PC-3 (cell line): ENCODE measurements around the gene SLF2. TPM values are rescaled to one million over a fixed set of nuclear protein-coding genes. Genes with fewer than 3 reads are reported as not detected.

Source experiments
- ATAC-seq: fragments of 200-7000 bp; cut with Tn5 transposase; 2 replicates; pipeline ENCODE4 v1.9.1; 2020; ENCODE audit warnings: mild to moderate bottlenecking, moderate library complexity
- BruUV-seq: library from RNA; stranded (reverse); fragments of 400-500 nt; replicated peaks from 2 replicates; lab custom pipeline; 2021; lab: Mats Ljungman, UMichigan
- CTCF ChIA-PET: fragments of 300-600 bp; sonication (Branson Sonifier 250); formaldehyde crosslinking; loops from one replicate; lab custom pipeline; 2022; ENCODE audit warnings: antibody characterized with exemption; lab: Charles Lee
- POLR2A ChIA-PET: fragments of 300-600 bp; sonication (Branson Sonifier 250); formaldehyde crosslinking; loops from one replicate; lab custom pipeline; 2022; ENCODE audit warnings: antibody characterized with exemption; ENCODE audit not compliant: unreplicated experiment; lab: Charles Lee
- DNase-seq: peaks from one replicate; pipeline ENCODE4 v3.0.0-alpha.2; 2015
- H2AFZ ChIP-seq: fragments of 300-600 bp; sonication (generic); 2 replicates; pipeline ENCODE4 v1.6.0; 2016; ENCODE audit warnings: antibody characterized with exemption, low read length
- H3F3A ChIP-seq: fragments of 300-600 bp; sonication (generic); one replicate; pipeline ENCODE4 v1.6.0; 2017; ENCODE audit warnings: antibody characterized with exemption, low read length, control low read depth, mild to moderate bottlenecking; ENCODE audit not compliant: unreplicated experiment
- H3K27ac ChIP-seq: fragments of 300-600 bp; sonication (generic); 2 replicates; pipeline ENCODE4 v1.5.1; 2016; ENCODE audit warnings: mild to moderate bottlenecking, low read length
- H3K27me3 ChIP-seq: fragments of 300-600 bp; sonication (generic); 2 replicates; pipeline ENCODE4 v1.6.1; 2016; ENCODE audit warnings: low read length, mixed read lengths
- H3K36me3 ChIP-seq: fragments of 300-600 bp; sonication (generic); 2 replicates; pipeline ENCODE4 v1.6.1; 2016; ENCODE audit warnings: low read depth, mixed run types, low read length, mixed read lengths
- H3K4me1 ChIP-seq: fragments of 300-600 bp; sonication (generic); 2 replicates; pipeline ENCODE4 v1.5.1; 2016; ENCODE audit warnings: low read length; ENCODE audit not compliant: insufficient read depth
- H3K4me2 ChIP-seq: fragments of 300-600 bp; sonication (generic); 2 replicates; pipeline ENCODE4 v1.6.0; 2016; ENCODE audit warnings: low read length
- H3K4me3 ChIP-seq: fragments of 300-600 bp; sonication (generic); 2 replicates; pipeline ENCODE4 v1.5.1; 2016; ENCODE audit warnings: mild to moderate bottlenecking, low read length, mixed read lengths
- H3K79me2 ChIP-seq: fragments of 300-600 bp; sonication (generic); 2 replicates; pipeline ENCODE4 v1.6.1; 2017; ENCODE audit warnings: low read length, mixed read lengths
- H3K9ac ChIP-seq: fragments of 300-600 bp; sonication (generic); 2 replicates; pipeline ENCODE4 v1.6.0; 2016; ENCODE audit warnings: mild to moderate bottlenecking, low read length
- H3K9me2 ChIP-seq: fragments of 300-600 bp; sonication (generic); replicated peaks from 2 replicates; pipeline ENCODE4 v1.6.1; 2016; ENCODE audit warnings: mixed run types, low read length, mixed read lengths
- H3K9me3 ChIP-seq: fragments of 300-600 bp; sonication (generic); 2 replicates; pipeline ENCODE4 v1.6.1; 2016; ENCODE audit warnings: low read length, mixed read lengths
- H4K20me1 ChIP-seq: fragments of 300-600 bp; sonication (generic); 2 replicates; pipeline ENCODE4 v1.6.1; 2016; ENCODE audit warnings: low read length, mixed read lengths
- EZH2 ChIP-seq: fragments of 300-600 bp; sonication (generic); IDR thresholded peaks from one replicate; pipeline ENCODE4 v1.6.1; 2017; ENCODE audit warnings: antibody characterized with exemption, mild to moderate bottlenecking, low read length; ENCODE audit not compliant: unreplicated experiment
- EZH2phosphoT487 ChIP-seq: fragments of 300-600 bp; sonication (generic); IDR thresholded peaks from 2 replicates; pipeline ENCODE4 v1.6.1; 2018; ENCODE audit warnings: mild to moderate bottlenecking, antibody characterized with exemption, low read length, borderline replicate concordance
- intact Hi-C: fragments of 100-400 bp; cut with micrococcal nuclease; formaldehyde crosslinking; loops from 2 replicates; pipeline ENCODE4 v1.9.0; 2023
- total RNA-seq: library from RNA; depleted of rRNA; stranded (reverse); fragments of >200 nt; gene quantifications from 2 replicates; pipeline ENCODE4 v1.2.3, GENCODE V29; 2014
- TF ChIP-seq, protein P1 (sequence below): fragments of 300-600 bp; sonication (generic); conservative IDR thresholded peaks from 2 replicates; pipeline ENCODE4 v1.5.1; 2017; ENCODE audit warnings: antibody characterized with exemption, low read depth, mild to moderate bottlenecking, low read length

Gene SLF2
- total RNA-seq, 1 experiment from 2014 or later = 19.5 TPM

- H3K4me3 ChIP-seq = no peak overlapping the region
- no peak overlapping the region for H2AFZ ChIP-seq
- H3K36me3 ChIP-seq = no peaks in the 10 kb centered on the region
- no peaks in the 10 kb centered on the region for H3K9me3 ChIP-seq
- no peaks in the 10 kb centered on the region for H3K9me2 ChIP-seq
- no peaks in the 10 kb centered on the region for H3K79me2 ChIP-seq
- POLR2A ChIA-PET = no interaction called here
- H3K9ac ChIP-seq = no peak overlapping the region
- peaks cover 20% of the 10 kb centered on the region for H3K4me1 ChIP-seq
- H3K27me3 ChIP-seq = no peaks in the 10 kb centered on the region
- no TSS peak for BruUV-seq
- no peaks in the 10 kb centered on the region for H3F3A ChIP-seq
- no peaks in the 10 kb centered on the region for H4K20me1 ChIP-seq
- CTCF ChIA-PET = no interaction called here
- DNase-seq (no peak), ATAC-seq (no peak)
- no peak overlapping the region for H3K4me2 ChIP-seq
- no peak overlapping the region for H3K27ac ChIP-seq
- TF ChIP-seq EZH2phosphoT487 = no peak
- TF ChIP-seq EZH2 = no peak
- TF ChIP-seq, protein P1, sequence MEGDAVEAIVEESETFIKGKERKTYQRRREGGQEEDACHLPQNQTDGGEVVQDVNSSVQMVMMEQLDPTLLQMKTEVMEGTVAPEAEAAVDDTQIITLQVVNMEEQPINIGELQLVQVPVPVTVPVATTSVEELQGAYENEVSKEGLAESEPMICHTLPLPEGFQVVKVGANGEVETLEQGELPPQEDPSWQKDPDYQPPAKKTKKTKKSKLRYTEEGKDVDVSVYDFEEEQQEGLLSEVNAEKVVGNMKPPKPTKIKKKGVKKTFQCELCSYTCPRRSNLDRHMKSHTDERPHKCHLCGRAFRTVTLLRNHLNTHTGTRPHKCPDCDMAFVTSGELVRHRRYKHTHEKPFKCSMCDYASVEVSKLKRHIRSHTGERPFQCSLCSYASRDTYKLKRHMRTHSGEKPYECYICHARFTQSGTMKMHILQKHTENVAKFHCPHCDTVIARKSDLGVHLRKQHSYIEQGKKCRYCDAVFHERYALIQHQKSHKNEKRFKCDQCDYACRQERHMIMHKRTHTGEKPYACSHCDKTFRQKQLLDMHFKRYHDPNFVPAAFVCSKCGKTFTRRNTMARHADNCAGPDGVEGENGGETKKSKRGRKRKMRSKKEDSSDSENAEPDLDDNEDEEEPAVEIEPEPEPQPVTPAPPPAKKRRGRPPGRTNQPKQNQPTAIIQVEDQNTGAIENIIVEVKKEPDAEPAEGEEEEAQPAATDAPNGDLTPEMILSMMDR = no peak
- intact Hi-C loops = no loop called here
These were observed 26.2 kb upstream of the SLF2 start for GRCh38 chr10:100886521-100886920.

DNA sequence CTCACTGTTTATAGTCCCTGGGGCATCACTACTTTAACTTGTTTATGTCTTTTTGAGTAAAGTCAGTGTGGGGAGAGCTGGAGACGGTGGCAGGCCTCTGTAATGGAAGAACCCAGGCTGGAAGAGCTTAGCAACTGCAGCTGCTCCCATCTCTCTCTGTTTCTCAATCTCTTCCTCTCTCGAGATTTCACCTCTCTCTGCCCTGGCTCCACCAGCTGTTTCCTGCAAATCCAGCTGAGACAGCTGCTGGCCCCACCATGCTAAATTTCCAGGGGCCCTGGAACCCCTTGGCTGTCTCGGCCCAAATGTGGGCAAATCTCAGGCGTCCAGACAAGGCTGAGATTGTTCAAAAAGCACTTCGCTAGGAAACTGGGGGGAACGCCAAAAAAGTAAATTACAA lies 25.8 kb upstream of the SLF2 start:
- Histone ChIP-seq H3K9me3 (no peaks in the 10 kb centered on the region), H4K20me1 (no peaks in the 10 kb centered on the region), H3K9ac (no peak overlapping the region), H3F3A (no peaks in the 10 kb centered on the region), H3K27me3 (no peaks in the 10 kb centered on the region), H3K79me2 (no peaks in the 10 kb centered on the region), H3K9me2 (no peaks in the 10 kb centered on the region), H3K4me2 (no peak overlapping the region), H3K4me3 (no peak overlapping the region), H3K27ac (no peak overlapping the region), H3K36me3 (no peaks in the 10 kb centered on the region), H3K4me1 (peaks cover 20% of the 10 kb centered on the region), H2AFZ (no peak overlapping the region)
- intact Hi-C loops = no loop called here
- CTCF ChIA-PET = no interaction called here
- BruUV-seq = no TSS peak
- POLR2A ChIA-PET = no interaction called here
- DNase-seq (no peak), ATAC-seq (no peak)
- TF ChIP-seq EZH2 (no peak), EZH2phosphoT487 (no peak)
- TF ChIP-seq, protein P1 = no peak

DNA sequence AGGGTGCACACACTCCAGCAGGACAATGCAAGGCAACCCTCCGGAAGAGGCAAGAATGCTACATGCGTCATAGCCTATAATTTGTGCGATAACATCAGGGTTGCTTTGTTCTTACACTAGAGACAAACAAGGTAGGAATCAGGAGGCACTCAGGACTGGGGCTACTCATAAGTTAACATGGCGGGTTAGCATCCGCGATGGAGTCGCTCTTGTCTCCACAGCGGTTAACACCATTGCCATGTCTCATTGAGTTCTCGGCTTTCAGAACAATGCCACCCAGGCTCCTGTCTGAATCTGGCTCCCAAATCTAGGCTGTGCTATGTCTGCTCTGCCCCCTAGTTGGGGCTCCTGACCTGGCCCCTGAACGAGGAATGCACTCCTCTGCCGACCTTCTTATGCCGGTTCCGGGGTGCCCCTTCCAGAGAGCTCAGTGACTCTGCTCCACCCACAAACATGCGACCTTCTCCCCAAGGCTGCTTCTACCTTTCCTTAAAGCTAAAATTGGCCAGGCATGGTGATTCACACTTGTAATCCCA lies 24.9 kb upstream of the SLF2 start:
- H3K36me3 ChIP-seq = no peaks in the 10 kb centered on the region
- H3K9ac ChIP-seq = no peak overlapping the region
- ATAC-seq = no peak
- H3K4me3 ChIP-seq = no peak overlapping the region
- intact Hi-C loops = no loop called here
- DNase-seq = no peak
- H3K4me1 ChIP-seq = peaks cover 20% of the 10 kb centered on the region
- H3K9me2 ChIP-seq = no peaks in the 10 kb centered on the region
- ChIA-PET CTCF (no interaction called here), POLR2A (no interaction called here)
- H2AFZ ChIP-seq = no peak overlapping the region
- TF ChIP-seq, protein P1 = no peak
- TF ChIP-seq EZH2 = no peak
- no TSS peak for BruUV-seq
- no peaks in the 10 kb centered on the region for H3K9me3 ChIP-seq
- H3K27me3 ChIP-seq = no peaks in the 10 kb centered on the region
- H3K27ac ChIP-seq = no peak overlapping the region
- H4K20me1 ChIP-seq = no peaks in the 10 kb centered on the region
- no peaks in the 10 kb centered on the region for H3F3A ChIP-seq
- no peaks in the 10 kb centered on the region for H3K79me2 ChIP-seq
- H3K4me2 ChIP-seq = no peak overlapping the region
